Muscle of arm (tissue), 12 donors: Measurements from ENCODE around the gene EVPLL. TPM values are rescaled to one million over a fixed set of nuclear protein-coding genes. Genes with fewer than 3 reads are reported as not detected.
"Not testable (repeated sequence)": the region's sequence is repeated elsewhere in the genome, so short reads cannot be mapped to it uniquely, and the experiment has no call there.

ENCODE experiments used
- DNase-seq: peaks from one replicate; pipeline ENCODE4 v3.0.0-alpha.2; 2013
- polyA plus RNA-seq, 12 donors: library from polyadenylated mRNA; unstranded; fragments of 120-200 nt; gene quantifications; one replicate each; pipeline ENCODE4 v1.2.1, GENCODE V29; 2013; ENCODE audit not compliant: insufficient read length in 12 of 12

Gene EVPLL
- polyA plus RNA-seq, 12 donors: 0.43 to 1.2 (median 0.45) TPM; not detected in 9

- not testable (repeated sequence) for DNase-seq
Observed at GRCh38 chr17:18422464-18422863, 44.9 kb downstream of the EVPLL start.

- not testable (repeated sequence) for DNase-seq
Observed at GRCh38 chr17:18423015-18423414, 45.4 kb downstream of the EVPLL start.

DNA sequence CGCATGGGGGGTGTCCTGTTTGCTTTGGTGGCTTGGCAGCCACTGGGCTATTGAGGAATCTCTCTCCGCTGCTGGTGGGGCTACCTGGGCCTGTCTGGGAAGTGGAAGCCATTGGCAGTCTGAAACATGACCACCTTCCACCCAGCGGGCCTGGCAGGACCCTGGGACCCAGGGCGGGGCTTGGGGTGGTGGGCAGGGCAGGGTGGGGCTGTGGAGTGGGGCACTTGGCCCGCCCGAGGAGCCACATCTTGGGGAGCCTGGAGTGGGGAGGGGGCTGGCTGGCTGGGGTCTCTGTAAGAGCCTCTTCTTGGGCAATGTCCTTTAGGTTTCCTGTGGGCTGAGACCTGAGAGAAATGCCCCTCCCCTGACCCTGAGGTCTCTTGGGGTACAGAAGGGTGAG lies 48.0 kb downstream of the EVPLL start:
- not testable (repeated sequence) for DNase-seq

GRCh38 chr17:18426639-18427038 lies 49.1 kb downstream of the EVPLL start:
- DNase-seq: not testable (repeated sequence)

- DNase-seq: not testable (repeated sequence)
Observed at GRCh38 chr17:18432206-18432605, 54.6 kb downstream of the EVPLL start.

Other genes with a start within 250 kb of the EVPLL start
- gene ALKBH5, start 193.9 kb upstream of the EVPLL start, polyA plus RNA-seq: 10 to 100 TPM in 11 of 12 donors, not detected in 1; 50.4 to 83.7 (median 67.2) TPM
- gene LLGL1, start 152.1 kb upstream of the EVPLL start, polyA plus RNA-seq: 10 to 100 TPM in 11 of 12 donors, not detected in 1; 15.3 to 30.4 (median 23.6) TPM
- 100 to 1,000 TPM in 11 of 12 donors, not detected in 1; 135 to 186 (median 151) TPM for gene FLII, start 119.0 kb upstream of the EVPLL start, polyA plus RNA-seq
- gene MIEF2, start 117.1 kb upstream of the EVPLL start, polyA plus RNA-seq: 10 to 100 TPM in 8 of 12 donors, 1 to 10 TPM in 3, not detected in 1; 8.2 to 14.5 (median 10.7) TPM
- 10 to 100 TPM in 11 of 12 donors, not detected in 1; 21.4 to 43.3 (median 28.1) TPM for gene TOP3A, start 62.8 kb upstream of the EVPLL start, polyA plus RNA-seq
- 10 to 100 TPM in 2 of 12 donors, 1 to 10 TPM in 9, not detected in 1; 8.0 to 15.2 (median 8.9) TPM for gene SMCR8, start 62.5 kb upstream of the EVPLL start, polyA plus RNA-seq
- 10 to 100 TPM in 4 of 12 donors, 1 to 10 TPM in 7, not detected in 1; 4.6 to 20.2 (median 9.6) TPM for gene SHMT1, start 14.2 kb upstream of the EVPLL start, polyA plus RNA-seq
- 1 to 10 TPM in 1 of 12 donors, under 1 TPM in 2, not detected in 9; 0.30 to 2.9 (median 0.62) TPM for gene LGALS9C, start 99.0 kb downstream of the EVPLL start, polyA plus RNA-seq